Liver (tissue), 9 donors: ENCODE data around the gene ZBTB38. TPM values are rescaled to one million over a fixed set of nuclear protein-coding genes. Genes with fewer than 3 reads are reported as not detected.

ENCODE experiments used
- DNase-seq: peaks from one replicate; pipeline ENCODE4 v3.0.0-alpha.2; 2017; ENCODE audit warnings: low spot score
- H3K27ac ChIP-seq, 2 donors: one replicate each; pipeline ENCODE4 v1.7.0; 2013; ENCODE audit warnings: inconsistent platforms in 2 of 2, low read length in 2 of 2, control low read depth in 1 of 2, low read depth in 1 of 2, mild to moderate bottlenecking in 1 of 2
- H3K27me3 ChIP-seq, 4 donors: one replicate each; pipeline versions ENCODE4 v1.6.1 to v1.7.0; 2013; ENCODE audit warnings: low read length in 3 of 4, inconsistent platforms in 1 of 4, mild to moderate bottlenecking in 1 of 4, moderate library complexity in 1 of 4; ENCODE audit not compliant: control insufficient read depth in 4 of 4, insufficient read depth in 4 of 4
- H3K36me3 ChIP-seq, 4 donors: one replicate each; pipeline versions ENCODE4 v1.6.1 to v1.7.0; 2013; ENCODE audit warnings: low read length in 3 of 4, mild to moderate bottlenecking in 3 of 4, low read depth in 1 of 4, moderate library complexity in 1 of 4; ENCODE audit not compliant: control insufficient read depth in 4 of 4, insufficient read depth in 3 of 4
- H3K4me1 ChIP-seq, 4 donors: one replicate each; pipeline versions ENCODE4 v1.6.1 to v1.7.0; 2013; ENCODE audit warnings: low read length in 3 of 4, mild to moderate bottlenecking in 3 of 4, moderate library complexity in 1 of 4; ENCODE audit not compliant: control insufficient read depth in 4 of 4, insufficient read depth in 4 of 4
- H3K4me3 ChIP-seq, 3 donors: one replicate each; pipeline versions ENCODE4 v1.6.1 to v1.7.0; 2013; ENCODE audit warnings: low read length in 3 of 3, control low read depth in 1 of 3, low read depth in 1 of 3, mild to moderate bottlenecking in 1 of 3
- H3K9ac ChIP-seq, 2 donors: one replicate each; pipeline ENCODE4 v1.7.0; 2013; ENCODE audit warnings: low read length in 2 of 2, mild to moderate bottlenecking in 2 of 2, moderate library complexity in 2 of 2, control low read depth in 1 of 2, low read depth in 1 of 2
- H3K9me3 ChIP-seq, 4 donors: one replicate each; pipeline versions ENCODE4 v1.6.1 to v1.7.0; 2013; ENCODE audit warnings: low read length in 3 of 4; ENCODE audit not compliant: control insufficient read depth in 4 of 4
- EGR1 ChIP-seq, 2 donors: IDR thresholded peaks; 2 replicates each; pipeline ENCODE4 v1.6.1; 2016 to 2018; ENCODE audit warnings: antibody characterized with exemption in 2 of 2, low read depth in 2 of 2
- FOXA1 ChIP-seq: IDR thresholded peaks from 2 replicates; pipeline ENCODE4 v1.6.1; 2016; ENCODE audit warnings: antibody characterized with exemption
- FOXA2 ChIP-seq: IDR thresholded peaks from 2 replicates; pipeline ENCODE4 v1.6.1; 2016; ENCODE audit warnings: antibody characterized with exemption
- GABPA ChIP-seq, 2 donors: IDR thresholded peaks in 1 of 2; conservative IDR thresholded peaks in 1 of 2; 2 replicates each; pipeline ENCODE4 v1.6.1; 2016; ENCODE audit warnings: antibody characterized with exemption in 2 of 2, mild to moderate bottlenecking in 1 of 2, moderate library complexity in 1 of 2
- HNF4A ChIP-seq, 2 donors: conservative IDR thresholded peaks; 2 replicates each; pipeline ENCODE4 v1.6.1; 2016; ENCODE audit warnings: antibody characterized with exemption in 2 of 2, mild to moderate bottlenecking in 2 of 2
- HNF4G ChIP-seq: IDR thresholded peaks from 2 replicates; pipeline ENCODE4 v1.6.1; 2016; ENCODE audit warnings: antibody characterized with exemption
- JUND ChIP-seq, 2 donors: IDR thresholded peaks; 2 replicates each; pipeline ENCODE4 v1.6.1; 2016; ENCODE audit warnings: antibody characterized with exemption in 2 of 2
- NR2F2 ChIP-seq: IDR thresholded peaks from 2 replicates; pipeline ENCODE4 v1.6.1; 2016; ENCODE audit warnings: antibody characterized with exemption
- RAD21 ChIP-seq, 2 donors: IDR thresholded peaks; 2 replicates each; pipeline ENCODE4 v1.6.1; 2016; ENCODE audit warnings: antibody characterized with exemption in 2 of 2, mild to moderate bottlenecking in 2 of 2
- RXRA ChIP-seq, 2 donors: IDR thresholded peaks; 2 replicates each; pipeline ENCODE4 v1.6.1; 2017 to 2018; ENCODE audit warnings: antibody characterized with exemption in 2 of 2, mild to moderate bottlenecking in 1 of 2
- SP1 ChIP-seq: IDR thresholded peaks from 2 replicates; pipeline ENCODE4 v1.6.1; 2018; ENCODE audit warnings: antibody characterized with exemption, mild to moderate bottlenecking
- TAF1 ChIP-seq: conservative IDR thresholded peaks from 2 replicates; pipeline ENCODE4 v1.6.1; 2016; ENCODE audit warnings: antibody characterized with exemption, mild to moderate bottlenecking
- YY1 ChIP-seq: IDR thresholded peaks from 2 replicates; pipeline ENCODE4 v1.6.1; 2016; ENCODE audit warnings: antibody characterized with exemption, mild to moderate bottlenecking
- WGBS: extraction: QIAGEN DNeasy Blood & Tissue Kit; methylation state at CpG from one replicate; pipeline ENCODE4 v1.1.7; 2013; 5-methylcytosine and 5-hydroxymethylcytosine counted together
- polyA plus RNA-seq, 2 donors: library from polyadenylated mRNA; stranded (reverse) in 1 of 2; unstranded in 1 of 2; fragments of 200-250 nt in 1 of 2; fragments of >200 nt in 1 of 2; fragmentation: Nextera tagmentation in 1 of 2; extraction: Ambion mirVana in 1 of 2; gene quantifications; one replicate each; pipeline versions ENCODE4 v1.2.1 to v1.2.3, GENCODE V29; 2013 to 2015
- total RNA-seq, 2 donors: library from RNA; depleted of rRNA; stranded (reverse); fragments of >200 nt; gene quantifications; one replicate each; pipeline ENCODE4 v1.2.3, GENCODE V29; 2014
- TF ChIP-seq, protein P1 (sequence below): IDR thresholded peaks from 2 replicates; pipeline ENCODE4 v1.6.1; 2016; ENCODE audit warnings: antibody characterized with exemption
- TF ChIP-seq, protein P2 (sequence below): fragments of 150-350 bp; IDR thresholded peaks from 2 replicates; pipeline ENCODE4 v1.5.1; 2017; ENCODE audit warnings: improper control_type of control experiment, low read depth, low read length; ENCODE audit not compliant: missing input control
- TF ChIP-seq, protein P3 (sequence below): IDR thresholded peaks from 2 replicates; pipeline ENCODE4 v1.6.1; 2016; ENCODE audit warnings: antibody characterized with exemption
- TF ChIP-seq, protein P4 (sequence below): IDR thresholded peaks from 2 replicates; pipeline ENCODE4 v1.6.1; 2016; ENCODE audit warnings: antibody characterized with exemption
- TF ChIP-seq, protein P5 (sequence below): IDR thresholded peaks from 2 replicates; pipeline ENCODE4 v1.6.1; 2016; ENCODE audit warnings: antibody characterized with exemption, mild to moderate bottlenecking
- donor health status: healthy.
- donor health status: healthy.
- donor health status: healthy.
- donor health status: healthy.
- donor health status: healthy.

The ZBTB38 gene
- total and polyA plus RNA-seq, 4 donors = 9.5 to 57.3 (median 19.5) TPM

DNA sequence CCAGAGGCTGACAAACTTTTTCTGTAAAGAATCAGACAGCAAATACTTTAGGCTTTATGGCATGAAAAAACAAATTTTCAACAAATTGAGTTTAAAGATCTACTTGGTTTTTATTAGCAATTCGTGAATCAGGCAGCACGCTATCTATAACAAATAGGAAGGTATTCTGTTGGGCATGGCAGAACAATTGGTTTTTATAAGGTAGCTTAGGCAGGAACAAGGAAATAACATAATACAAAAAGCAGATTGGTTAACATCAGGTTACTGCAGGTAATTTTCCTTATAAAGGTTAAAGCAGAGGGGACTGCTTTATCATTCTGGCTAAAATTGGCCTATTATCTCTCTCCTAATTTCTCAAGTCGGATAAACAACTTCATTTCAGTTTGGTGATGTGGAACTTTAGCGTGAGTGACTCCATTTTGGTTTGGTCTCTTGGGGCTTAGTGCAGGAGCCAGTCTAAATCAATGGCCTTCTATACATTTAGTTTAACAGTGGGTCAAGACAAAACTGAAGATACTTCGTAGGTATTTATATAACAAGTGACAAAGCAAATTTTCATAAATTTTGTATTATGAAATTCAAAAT, 26.8 kb downstream of the ZBTB38 start:
- TF ChIP-seq JUND (IDR thresholded peaks at IDR 0.05) (no peak), EGR1 (IDR thresholded peaks at IDR 0.05; ENCODE audit: low read depth in 2 of 2) (no peak), HNF4A (conservative IDR thresholded peaks at IDR 0.05) (no peak), TAF1 (no peak), GABPA (IDR thresholded peaks at IDR 0.05 in 1 of 2, conservative IDR thresholded peaks at IDR 0.05 in 1 of 2) (no peak), HNF4G (no peak), YY1 (no peak), RAD21 (IDR thresholded peaks at IDR 0.05) (no peak), FOXA2 (no peak), RXRA (IDR thresholded peaks at IDR 0.05) (no peak)
- TF ChIP-seq, protein P1, sequence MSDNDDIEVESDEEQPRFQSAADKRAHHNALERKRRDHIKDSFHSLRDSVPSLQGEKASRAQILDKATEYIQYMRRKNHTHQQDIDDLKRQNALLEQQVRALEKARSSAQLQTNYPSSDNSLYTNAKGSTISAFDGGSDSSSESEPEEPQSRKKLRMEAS = no peak
- Histone ChIP-seq H3K4me1 (peaks cover 0 to 2% (median 0%) of the 10 kb centered on the region in 4 donors), H3K4me3 (no peak overlapping the region), H3K9me3 (peaks cover 0 to 3% (median 0%) of the 10 kb centered on the region in 4 donors), H3K36me3 (peaks cover 0 to 6% (median 0%) of the 10 kb centered on the region in 4 donors), H3K27me3 (no peaks in the 10 kb centered on the region), H3K27ac (no peak overlapping the region), H3K9ac (no peak overlapping the region)
- no peak for DNase-seq
- 93% methylated on average over 5 of the region's 5 CpGs for WGBS

DNA sequence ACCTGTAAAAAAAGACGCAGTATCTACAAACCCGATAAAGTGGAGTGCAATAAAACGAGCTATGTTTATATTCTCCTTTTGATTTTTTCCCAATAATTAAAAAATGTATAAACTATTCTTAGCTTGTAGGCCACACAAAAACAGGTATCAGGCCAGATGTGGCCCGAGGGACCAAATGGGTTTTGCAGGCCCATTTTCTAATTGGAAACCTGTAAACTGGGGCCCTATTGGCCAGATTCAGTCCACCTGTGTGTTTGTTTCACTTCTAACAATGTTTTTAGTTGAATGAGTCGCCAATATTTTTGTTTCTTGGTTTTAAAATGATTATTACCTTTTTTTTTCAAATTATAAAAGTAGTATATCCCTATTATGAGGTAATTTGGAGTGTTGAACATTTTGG, 29.7 kb downstream of the ZBTB38 start:
- Histone ChIP-seq H3K27me3 (no peaks in the 10 kb centered on the region), H3K4me3 (no peak overlapping the region), H3K9me3 (peaks cover 0 to 3% (median 0%) of the 10 kb centered on the region in 4 donors), H3K36me3 (peaks cover 0 to 6% (median 0%) of the 10 kb centered on the region in 4 donors), H3K9ac (no peak overlapping the region), H3K4me1 (peaks cover 1 to 15% (median 10%) of the 10 kb centered on the region in 4 donors), H3K27ac (no peak overlapping the region)
- DNase-seq = no peak
- WGBS = 97% methylated on average over 5 of the region's 5 CpGs
- TF ChIP-seq, protein P2, sequence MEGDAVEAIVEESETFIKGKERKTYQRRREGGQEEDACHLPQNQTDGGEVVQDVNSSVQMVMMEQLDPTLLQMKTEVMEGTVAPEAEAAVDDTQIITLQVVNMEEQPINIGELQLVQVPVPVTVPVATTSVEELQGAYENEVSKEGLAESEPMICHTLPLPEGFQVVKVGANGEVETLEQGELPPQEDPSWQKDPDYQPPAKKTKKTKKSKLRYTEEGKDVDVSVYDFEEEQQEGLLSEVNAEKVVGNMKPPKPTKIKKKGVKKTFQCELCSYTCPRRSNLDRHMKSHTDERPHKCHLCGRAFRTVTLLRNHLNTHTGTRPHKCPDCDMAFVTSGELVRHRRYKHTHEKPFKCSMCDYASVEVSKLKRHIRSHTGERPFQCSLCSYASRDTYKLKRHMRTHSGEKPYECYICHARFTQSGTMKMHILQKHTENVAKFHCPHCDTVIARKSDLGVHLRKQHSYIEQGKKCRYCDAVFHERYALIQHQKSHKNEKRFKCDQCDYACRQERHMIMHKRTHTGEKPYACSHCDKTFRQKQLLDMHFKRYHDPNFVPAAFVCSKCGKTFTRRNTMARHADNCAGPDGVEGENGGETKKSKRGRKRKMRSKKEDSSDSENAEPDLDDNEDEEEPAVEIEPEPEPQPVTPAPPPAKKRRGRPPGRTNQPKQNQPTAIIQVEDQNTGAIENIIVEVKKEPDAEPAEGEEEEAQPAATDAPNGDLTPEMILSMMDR = no peak
- TF ChIP-seq SP1 (no peak), NR2F2 (no peak), YY1 (no peak), TAF1 (no peak), RAD21 (IDR thresholded peaks at IDR 0.05) (no peak), HNF4A (conservative IDR thresholded peaks at IDR 0.05) (no peak), EGR1 (IDR thresholded peaks at IDR 0.05; ENCODE audit: low read depth in 2 of 2) (no peak), JUND (IDR thresholded peaks at IDR 0.05) (no peak), FOXA2 (no peak), FOXA1 (no peak), HNF4G (no peak), RXRA (IDR thresholded peaks at IDR 0.05) (no peak), GABPA (IDR thresholded peaks at IDR 0.05 in 1 of 2, conservative IDR thresholded peaks at IDR 0.05 in 1 of 2) (no peak)
- TF ChIP-seq, protein P3, sequence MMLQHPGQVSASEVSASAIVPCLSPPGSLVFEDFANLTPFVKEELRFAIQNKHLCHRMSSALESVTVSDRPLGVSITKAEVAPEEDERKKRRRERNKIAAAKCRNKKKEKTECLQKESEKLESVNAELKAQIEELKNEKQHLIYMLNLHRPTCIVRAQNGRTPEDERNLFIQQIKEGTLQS = no peak
- TF ChIP-seq, protein P4, sequence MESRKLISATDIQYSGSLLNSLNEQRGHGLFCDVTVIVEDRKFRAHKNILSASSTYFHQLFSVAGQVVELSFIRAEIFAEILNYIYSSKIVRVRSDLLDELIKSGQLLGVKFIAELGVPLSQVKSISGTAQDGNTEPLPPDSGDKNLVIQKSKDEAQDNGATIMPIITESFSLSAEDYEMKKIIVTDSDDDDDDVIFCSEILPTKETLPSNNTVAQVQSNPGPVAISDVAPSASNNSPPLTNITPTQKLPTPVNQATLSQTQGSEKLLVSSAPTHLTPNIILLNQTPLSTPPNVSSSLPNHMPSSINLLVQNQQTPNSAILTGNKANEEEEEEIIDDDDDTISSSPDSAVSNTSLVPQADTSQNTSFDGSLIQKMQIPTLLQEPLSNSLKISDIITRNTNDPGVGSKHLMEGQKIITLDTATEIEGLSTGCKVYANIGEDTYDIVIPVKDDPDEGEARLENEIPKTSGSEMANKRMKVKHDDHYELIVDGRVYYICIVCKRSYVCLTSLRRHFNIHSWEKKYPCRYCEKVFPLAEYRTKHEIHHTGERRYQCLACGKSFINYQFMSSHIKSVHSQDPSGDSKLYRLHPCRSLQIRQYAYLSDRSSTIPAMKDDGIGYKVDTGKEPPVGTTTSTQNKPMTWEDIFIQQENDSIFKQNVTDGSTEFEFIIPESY = no peak
- TF ChIP-seq, protein P1 = no peak
- TF ChIP-seq, protein P5, sequence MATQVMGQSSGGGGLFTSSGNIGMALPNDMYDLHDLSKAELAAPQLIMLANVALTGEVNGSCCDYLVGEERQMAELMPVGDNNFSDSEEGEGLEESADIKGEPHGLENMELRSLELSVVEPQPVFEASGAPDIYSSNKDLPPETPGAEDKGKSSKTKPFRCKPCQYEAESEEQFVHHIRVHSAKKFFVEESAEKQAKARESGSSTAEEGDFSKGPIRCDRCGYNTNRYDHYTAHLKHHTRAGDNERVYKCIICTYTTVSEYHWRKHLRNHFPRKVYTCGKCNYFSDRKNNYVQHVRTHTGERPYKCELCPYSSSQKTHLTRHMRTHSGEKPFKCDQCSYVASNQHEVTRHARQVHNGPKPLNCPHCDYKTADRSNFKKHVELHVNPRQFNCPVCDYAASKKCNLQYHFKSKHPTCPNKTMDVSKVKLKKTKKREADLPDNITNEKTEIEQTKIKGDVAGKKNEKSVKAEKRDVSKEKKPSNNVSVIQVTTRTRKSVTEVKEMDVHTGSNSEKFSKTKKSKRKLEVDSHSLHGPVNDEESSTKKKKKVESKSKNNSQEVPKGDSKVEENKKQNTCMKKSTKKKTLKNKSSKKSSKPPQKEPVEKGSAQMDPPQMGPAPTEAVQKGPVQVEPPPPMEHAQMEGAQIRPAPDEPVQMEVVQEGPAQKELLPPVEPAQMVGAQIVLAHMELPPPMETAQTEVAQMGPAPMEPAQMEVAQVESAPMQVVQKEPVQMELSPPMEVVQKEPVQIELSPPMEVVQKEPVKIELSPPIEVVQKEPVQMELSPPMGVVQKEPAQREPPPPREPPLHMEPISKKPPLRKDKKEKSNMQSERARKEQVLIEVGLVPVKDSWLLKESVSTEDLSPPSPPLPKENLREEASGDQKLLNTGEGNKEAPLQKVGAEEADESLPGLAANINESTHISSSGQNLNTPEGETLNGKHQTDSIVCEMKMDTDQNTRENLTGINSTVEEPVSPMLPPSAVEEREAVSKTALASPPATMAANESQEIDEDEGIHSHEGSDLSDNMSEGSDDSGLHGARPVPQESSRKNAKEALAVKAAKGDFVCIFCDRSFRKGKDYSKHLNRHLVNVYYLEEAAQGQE = no peak
